Activated T-helper 17 cell treated with anti-CD3 and anti-CD28 coated beads, Interleukin-2, amount 50 U/mL, for 72 hours (primary cell): ENCODE results near the gene GRB7. TPM values are rescaled to one million over a fixed set of nuclear protein-coding genes. Genes with fewer than 3 reads are reported as not detected.
"Not testable (repeated sequence)": the region's sequence is repeated elsewhere in the genome, so short reads cannot be mapped to it uniquely, and the experiment has no call there.

Experiments used
- ATAC-seq: fragments of 150-1000 bp; cut with Tn5 transposase; replicated peaks from 2 replicates; pipeline ENCODE4 v1.10.0; 2021; ENCODE audit warnings: mild to moderate bottlenecking, moderate library complexity
- H3K27ac Mint-ChIP-seq: one replicate; pipeline ENCODE4 v1.8.0; 2022; ENCODE audit warnings: mixed read lengths
- H3K27me3 Mint-ChIP-seq: one replicate; pipeline ENCODE4 v1.8.0; 2022; ENCODE audit warnings: mixed read lengths
- H3K36me3 Mint-ChIP-seq: one replicate; pipeline ENCODE4 v1.8.0; 2022; ENCODE audit warnings: low read depth, mild to moderate bottlenecking, mixed read lengths
- H3K4me1 Mint-ChIP-seq: one replicate; pipeline ENCODE4 v1.8.0; 2022; ENCODE audit warnings: mixed read lengths
- H3K4me3 Mint-ChIP-seq: one replicate; pipeline ENCODE4 v1.8.0; 2022; ENCODE audit warnings: mild to moderate bottlenecking, mixed read lengths
- H3K9me3 Mint-ChIP-seq: one replicate; pipeline ENCODE4 v1.8.0; 2022; ENCODE audit warnings: mixed read lengths
- total RNA-seq, 2 donors: library from RNA; stranded (reverse); gene quantifications; one replicate each; pipeline ENCODE4 v1.2.3, GENCODE V29; 2022

GRB7 gene
- total RNA-seq, 2 donors from 2014 or later: 0.40 TPM; not detected in 1

- Mint-ChIP-seq H3K27ac (peak overlapping the region; percentile 98), H3K9me3 (no peaks in the 10 kb centered on the region), H3K36me3 (peaks cover 42% of the 10 kb centered on the region), H3K4me1 (peaks cover 46% of the 10 kb centered on the region), H3K4me3 (peak overlapping the region; percentile 76), H3K27me3 (no peaks in the 10 kb centered on the region)
- no peak for ATAC-seq
Observed at GRCh38 chr17:39757176-39757662, 19.5 kb downstream of the GRB7 start.

DNA sequence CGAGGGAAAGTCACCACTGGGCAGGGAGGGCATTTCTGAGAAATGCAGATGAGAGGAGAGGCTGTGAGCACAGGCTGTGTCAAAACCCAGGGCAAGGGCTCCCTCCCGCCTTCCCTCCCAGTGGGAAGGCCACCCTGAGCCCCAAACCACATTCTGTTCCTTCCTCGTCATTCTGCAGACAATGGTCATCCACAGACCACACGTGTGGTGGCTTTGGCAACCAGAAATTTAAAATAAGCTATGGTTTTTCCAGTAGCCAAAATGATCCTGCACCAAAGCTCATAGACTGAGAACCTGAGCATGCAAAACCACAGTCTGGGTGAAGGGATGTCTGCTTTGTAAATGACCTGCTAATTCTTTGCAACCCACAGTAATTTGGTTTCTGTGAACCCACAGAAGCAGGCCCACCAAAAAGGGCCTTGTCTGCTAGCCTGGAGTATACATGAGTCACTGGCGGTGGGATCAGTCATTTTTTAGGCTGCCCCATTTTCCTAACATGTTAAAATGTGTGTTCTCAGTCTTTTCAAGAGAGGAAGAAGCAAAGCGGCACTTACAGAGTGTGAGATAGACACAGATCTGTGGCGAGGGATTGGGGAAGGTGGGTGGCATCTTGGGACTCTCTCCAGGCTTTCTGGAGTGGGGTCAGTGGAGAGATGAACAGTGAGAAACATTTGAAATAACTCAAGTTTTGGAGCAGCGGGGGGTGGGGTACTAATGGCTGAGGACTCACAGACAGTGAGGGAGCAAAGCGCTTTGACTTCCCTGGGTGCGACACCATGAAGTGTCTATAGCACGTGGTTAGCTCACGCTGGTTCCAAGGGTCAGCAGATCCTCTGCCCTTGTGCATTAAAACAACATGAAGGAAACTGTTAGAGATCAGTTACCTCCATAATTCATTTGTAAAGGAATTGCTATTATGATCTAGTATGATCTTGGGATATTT, 20.5 kb downstream of the GRB7 start:
- H3K4me3 Mint-ChIP-seq: peak overlapping the region; percentile 76
- H3K9me3 Mint-ChIP-seq: no peaks in the 10 kb centered on the region
- peaks cover 52% of the 10 kb centered on the region for H3K36me3 Mint-ChIP-seq
- peak; percentile 52 for ATAC-seq
- peaks cover 50% of the 10 kb centered on the region for H3K4me1 Mint-ChIP-seq
- peak overlapping the region; percentile 98 for H3K27ac Mint-ChIP-seq
- H3K27me3 Mint-ChIP-seq: no peaks in the 10 kb centered on the region

DNA sequence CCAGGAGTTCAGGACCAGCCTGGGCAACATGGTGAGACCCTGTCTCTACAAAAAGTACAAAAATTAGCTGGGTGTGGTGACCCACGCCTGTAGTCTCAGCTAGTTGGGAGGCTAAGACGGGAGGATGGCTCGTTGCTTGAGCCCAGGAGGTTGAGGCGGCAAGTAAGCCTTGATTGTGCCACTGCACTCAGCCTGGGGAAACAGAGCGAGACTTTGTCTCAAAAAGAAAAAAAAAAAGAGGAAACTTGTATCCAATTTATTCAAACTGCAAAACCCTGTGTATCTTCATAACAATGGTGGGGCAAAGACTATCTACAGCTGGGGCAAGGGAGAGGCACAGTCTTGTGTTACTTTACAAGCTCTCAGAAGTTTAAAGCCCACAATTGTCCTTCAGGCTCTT, 21.5 kb downstream of the GRB7 start:
- H3K4me3 Mint-ChIP-seq: peak overlapping the region; percentile 76
- ATAC-seq: no peak
- peak overlapping the region; percentile 98 for H3K27ac Mint-ChIP-seq
- H3K4me1 Mint-ChIP-seq: peaks cover 47% of the 10 kb centered on the region
- H3K9me3 Mint-ChIP-seq: no peaks in the 10 kb centered on the region
- H3K27me3 Mint-ChIP-seq: no peaks in the 10 kb centered on the region
- H3K36me3 Mint-ChIP-seq: peaks cover 62% of the 10 kb centered on the region

- H3K9me3 Mint-ChIP-seq: no peaks in the 10 kb centered on the region
- H3K27me3 Mint-ChIP-seq: no peaks in the 10 kb centered on the region
- peak overlapping the region; percentile 16 for H3K4me3 Mint-ChIP-seq
- H3K36me3 Mint-ChIP-seq: peaks cover 90% of the 10 kb centered on the region
- H3K4me1 Mint-ChIP-seq: peaks cover 50% of the 10 kb centered on the region
- ATAC-seq: peak; percentile 15
- H3K27ac Mint-ChIP-seq: peak overlapping the region; percentile 41
Observed at GRCh38 chr17:39761861-39762496, 24.2 kb downstream of the GRB7 start.

GRCh38 chr17:39763051-39763820, 25.5 kb downstream of the GRB7 start:
- Mint-ChIP-seq H3K4me1 (peaks cover 50% of the 10 kb centered on the region), H3K4me3 (peak overlapping the region; percentile 16), H3K36me3 (peaks cover 94% of the 10 kb centered on the region), H3K27ac (peak overlapping the region; percentile 41), H3K27me3 (no peaks in the 10 kb centered on the region), H3K9me3 (no peaks in the 10 kb centered on the region)
- ATAC-seq: no peak

- H3K27me3 Mint-ChIP-seq, ATAC-seq, H3K27ac Mint-ChIP-seq, H3K4me3 Mint-ChIP-seq, H3K9me3 Mint-ChIP-seq: not testable (repeated sequence)
- H3K4me1 Mint-ChIP-seq: peaks cover 51% of the 10 kb centered on the region
- peaks cover 94% of the 10 kb centered on the region for H3K36me3 Mint-ChIP-seq
Observed at GRCh38 chr17:39764171-39764570, 26.4 kb downstream of the GRB7 start.

DNA sequence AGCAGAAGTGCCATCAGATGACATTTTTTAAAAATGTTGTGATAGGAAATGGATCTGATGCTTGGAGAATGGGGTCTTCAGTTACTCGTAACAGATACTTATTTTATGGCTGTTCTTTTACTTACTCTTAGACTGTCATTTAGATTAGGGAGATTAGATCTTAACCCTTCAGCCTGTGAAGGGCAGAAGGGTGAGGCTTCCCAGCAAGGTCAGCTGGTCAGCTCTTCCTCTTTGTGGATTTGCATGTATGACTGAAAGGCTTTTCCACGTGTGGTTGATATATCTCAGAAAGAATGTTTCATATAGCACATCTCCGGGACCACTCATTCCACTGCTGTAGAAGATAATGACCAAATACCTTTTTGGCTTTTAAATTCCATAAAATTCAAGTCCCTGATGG, 27.4 kb downstream of the GRB7 start:
- Mint-ChIP-seq H3K27ac (peak overlapping the region; percentile 95), H3K4me1 (peaks cover 52% of the 10 kb centered on the region), H3K4me3 (peak overlapping the region; percentile 95), H3K9me3 (no peaks in the 10 kb centered on the region), H3K36me3 (peaks cover 96% of the 10 kb centered on the region), H3K27me3 (no peaks in the 10 kb centered on the region)
- ATAC-seq: no peak

GRCh38 chr17:39765766-39766165, 28.0 kb downstream of the GRB7 start:
- Mint-ChIP-seq H3K27me3 (no peaks in the 10 kb centered on the region), H3K27ac (peak overlapping the region; percentile 95), H3K4me3 (peak overlapping the region; percentile 95), H3K36me3 (peaks cover 98% of the 10 kb centered on the region), H3K4me1 (peaks cover 57% of the 10 kb centered on the region), H3K9me3 (no peaks in the 10 kb centered on the region)
- ATAC-seq: no peak

DNA sequence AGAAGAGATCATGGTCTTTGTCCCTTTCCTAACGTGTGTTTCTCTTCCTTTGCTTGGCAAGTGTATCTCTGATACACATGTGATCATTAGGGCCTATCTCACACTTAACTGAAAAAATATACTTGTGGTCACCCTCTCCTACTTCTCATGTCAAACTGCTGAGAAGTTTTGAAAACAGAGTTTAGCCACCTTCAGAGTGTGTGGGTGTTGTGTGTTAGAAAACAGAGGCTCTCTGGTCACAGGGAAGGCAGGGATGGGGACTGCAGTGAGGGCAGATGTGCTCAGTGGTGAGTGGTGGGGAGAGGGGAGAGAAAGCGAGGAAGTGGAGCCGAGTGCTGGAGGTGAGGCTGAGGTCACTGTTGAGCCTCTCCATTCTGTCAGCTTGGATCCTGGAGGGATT, 29.4 kb downstream of the GRB7 start:
- H3K4me1 Mint-ChIP-seq: peaks cover 68% of the 10 kb centered on the region
- H3K27me3 Mint-ChIP-seq: no peaks in the 10 kb centered on the region
- H3K9me3 Mint-ChIP-seq: no peaks in the 10 kb centered on the region
- H3K27ac Mint-ChIP-seq: peak overlapping the region; percentile 95
- peak overlapping the region; percentile 95 for H3K4me3 Mint-ChIP-seq
- ATAC-seq: peak; percentile 16
- H3K36me3 Mint-ChIP-seq: peaks cover 100% of the 10 kb centered on the region

DNA sequence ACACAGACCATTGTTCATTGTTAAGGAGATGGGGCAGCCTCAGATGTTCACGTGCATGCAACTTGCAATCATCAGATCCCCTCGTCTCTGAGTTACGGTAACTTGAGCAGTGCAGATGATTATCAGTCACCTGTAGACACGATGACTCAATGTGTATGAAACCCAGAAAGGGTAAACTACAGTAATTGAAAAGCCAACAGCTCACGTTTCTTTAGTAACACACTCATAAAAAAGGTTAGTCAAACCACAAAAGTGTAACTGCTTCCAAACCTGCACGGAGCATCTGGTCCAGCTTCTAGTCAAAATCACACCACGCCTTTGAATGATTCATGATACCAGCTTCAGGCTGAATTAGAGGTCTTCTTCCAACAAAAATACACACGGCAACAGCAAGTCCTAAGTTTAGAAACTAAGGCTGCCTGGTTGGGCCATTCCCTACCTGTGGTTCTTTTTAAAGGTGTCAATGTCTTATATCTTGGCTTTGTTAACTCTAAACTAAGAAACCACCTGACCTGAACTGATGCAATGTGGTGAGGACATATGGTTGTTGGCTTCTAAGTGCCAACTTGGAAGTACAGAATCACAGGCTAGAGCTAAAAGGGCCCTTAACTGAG, 32.3 kb downstream of the GRB7 start:
- Mint-ChIP-seq H3K4me1 (peaks cover 79% of the 10 kb centered on the region), H3K9me3 (no peaks in the 10 kb centered on the region), H3K27ac (peak overlapping the region; percentile 95), H3K4me3 (peak overlapping the region; percentile 95), H3K36me3 (peaks cover 98% of the 10 kb centered on the region), H3K27me3 (no peaks in the 10 kb centered on the region)
- ATAC-seq: peak; percentile 80

DNA sequence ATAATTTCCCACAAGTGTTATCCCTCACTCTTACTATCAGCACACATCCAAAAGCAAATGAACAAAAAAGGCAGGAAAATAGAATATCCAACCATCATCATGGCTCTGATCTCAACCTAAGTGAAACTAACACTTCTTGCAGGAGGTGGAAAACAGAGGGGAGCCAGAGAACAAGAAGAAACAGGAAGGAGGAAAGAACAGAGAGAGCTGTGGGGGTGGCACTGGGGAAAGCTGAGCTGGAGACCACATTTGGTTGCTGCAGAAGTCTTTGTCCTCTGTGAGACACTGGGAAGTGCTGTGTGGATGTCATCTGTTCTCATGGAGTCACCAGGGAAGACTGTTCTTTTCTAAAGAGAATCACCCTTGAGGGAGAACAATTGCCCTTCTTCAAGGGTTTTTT, 34.7 kb downstream of the GRB7 start:
- Mint-ChIP-seq H3K27me3 (no peaks in the 10 kb centered on the region), H3K4me3 (peak overlapping the region; percentile 95), H3K9me3 (no peaks in the 10 kb centered on the region), H3K27ac (peak overlapping the region; percentile 95), H3K36me3 (peaks cover 98% of the 10 kb centered on the region), H3K4me1 (peaks cover 72% of the 10 kb centered on the region)
- ATAC-seq: no peak

DNA sequence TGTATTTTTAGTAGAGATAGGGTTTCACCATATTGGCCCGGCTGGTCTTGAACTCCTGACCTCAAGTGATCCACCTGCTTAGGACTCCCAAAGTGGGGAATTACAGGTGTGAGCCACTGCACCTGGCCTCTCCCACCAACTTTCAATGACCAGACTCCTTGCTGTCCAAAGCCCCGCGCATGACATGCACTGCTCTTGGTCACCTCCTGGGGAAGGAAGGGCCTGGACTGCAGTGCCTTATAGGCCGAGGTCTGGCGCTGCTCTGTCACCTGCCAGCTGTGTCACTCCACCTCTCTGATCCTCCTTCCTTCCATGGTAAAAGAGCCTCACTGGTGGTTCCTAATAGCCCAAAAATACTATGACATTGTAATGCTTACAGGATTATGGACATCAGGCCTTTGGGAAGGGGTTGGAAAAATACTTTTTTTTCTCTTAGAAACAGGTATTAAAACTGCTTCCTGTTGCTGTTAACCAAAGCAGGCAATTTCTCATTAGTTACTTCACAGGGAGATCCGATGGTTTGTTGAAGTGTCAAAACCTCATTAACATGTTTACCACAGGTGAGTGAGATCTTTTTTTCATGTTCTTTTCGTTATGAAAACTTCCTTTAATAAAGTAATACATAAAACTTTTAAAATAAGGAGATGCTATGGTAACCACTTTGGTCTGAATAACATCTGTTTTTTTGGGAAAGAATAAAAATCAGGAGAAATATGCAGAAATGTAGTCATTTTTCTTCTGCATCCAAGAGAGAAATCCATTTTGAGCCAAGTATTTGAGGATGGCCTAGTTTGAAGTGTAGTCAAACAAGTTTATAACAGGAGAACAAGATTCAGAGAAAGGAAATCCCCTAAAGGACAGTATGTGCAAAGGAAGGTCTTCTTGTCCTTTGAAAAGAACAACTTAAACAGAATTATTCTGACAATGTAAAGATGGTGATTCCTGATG, 35.5 kb downstream of the GRB7 start:
- Mint-ChIP-seq H3K36me3 (peaks cover 98% of the 10 kb centered on the region), H3K4me3 (peak overlapping the region; percentile 95), H3K27me3 (no peaks in the 10 kb centered on the region), H3K27ac (peak overlapping the region; percentile 95), H3K9me3 (no peaks in the 10 kb centered on the region), H3K4me1 (peaks cover 67% of the 10 kb centered on the region)
- ATAC-seq: no peak

GRCh38 chr17:39774047-39774446, 36.3 kb downstream of the GRB7 start:
- no peak for ATAC-seq
- Mint-ChIP-seq H3K36me3 (peaks cover 98% of the 10 kb centered on the region), H3K27ac (peak overlapping the region; percentile 95), H3K9me3 (no peaks in the 10 kb centered on the region), H3K4me1 (peaks cover 60% of the 10 kb centered on the region), H3K27me3 (no peaks in the 10 kb centered on the region), H3K4me3 (peak overlapping the region; percentile 95)
